Measurements from ENCODE around the gene MAML2.

MAML2 gene

DNA sequence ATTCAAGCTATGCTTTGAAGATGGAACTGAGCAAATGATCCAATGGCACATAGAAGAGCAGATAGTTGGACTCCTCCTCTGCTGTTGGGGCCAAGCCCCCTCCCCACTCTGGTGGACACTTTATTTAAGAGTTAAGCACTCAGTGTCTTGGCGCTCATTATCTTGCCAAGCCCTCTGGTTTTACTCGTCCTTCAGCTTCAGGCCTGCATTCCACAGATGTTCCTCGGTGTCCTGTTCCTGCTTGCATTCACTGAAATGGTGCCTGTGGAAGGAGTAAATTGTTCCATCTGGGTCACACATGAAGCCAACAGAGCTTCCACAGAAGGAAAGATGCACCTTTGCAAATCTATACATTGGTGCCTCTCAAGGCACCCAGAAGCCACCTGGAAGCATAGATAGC lies 26.1 kb downstream of the MAML2 start:
- no peak for DNase-seq

DNA sequence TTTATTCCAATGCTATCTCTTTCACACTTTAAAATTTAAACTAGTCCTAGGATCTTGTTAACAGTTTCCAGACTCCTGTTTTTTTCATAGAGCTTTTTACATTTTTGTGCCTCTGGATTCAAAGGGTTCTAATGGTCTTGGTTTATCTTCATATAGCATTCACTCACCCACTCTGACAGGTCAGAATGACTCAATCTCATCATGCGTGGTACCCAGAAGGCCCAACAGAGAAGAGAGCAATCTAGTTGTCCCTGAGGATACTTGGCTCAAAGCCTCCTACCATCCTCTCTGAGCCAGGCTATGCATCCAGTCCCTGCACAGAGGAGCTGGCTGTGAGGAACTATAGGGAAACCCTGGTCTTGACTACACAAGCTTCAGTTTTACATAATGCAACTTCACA lies 27.5 kb downstream of the MAML2 start:
- DNase-seq: no peak

DNA sequence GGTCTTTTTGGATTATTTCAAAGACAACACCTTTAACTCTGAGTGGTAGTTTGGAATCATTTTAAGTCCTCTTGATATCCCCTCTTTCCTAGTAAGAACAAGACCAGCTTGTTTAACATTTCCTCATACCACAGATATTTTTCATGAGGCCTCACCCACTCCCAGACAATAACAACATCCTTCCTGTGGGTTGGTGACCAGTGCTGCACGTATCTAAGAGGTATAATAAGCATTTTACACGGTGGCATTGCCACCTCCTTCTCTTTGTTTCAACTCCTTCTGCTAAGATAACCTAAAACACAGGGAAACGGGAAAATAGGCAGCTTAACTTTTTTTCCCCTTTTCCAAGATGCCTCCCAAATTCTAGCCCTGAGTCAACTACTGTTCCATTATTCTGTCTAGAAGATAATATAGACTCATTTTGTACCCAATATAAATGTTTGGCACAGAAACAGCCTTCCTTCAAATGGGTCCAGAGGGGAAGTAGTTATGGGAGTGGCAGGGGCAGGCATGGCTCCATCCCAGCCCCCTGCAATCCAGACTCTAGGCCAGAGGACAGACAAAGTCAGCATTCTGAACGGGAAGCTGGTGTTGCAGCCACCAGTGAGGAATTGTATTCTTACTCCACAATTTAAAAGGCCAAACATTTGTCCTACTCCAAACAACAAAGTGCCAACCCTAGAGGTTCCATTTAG lies 28.5 kb downstream of the MAML2 start:
- DNase-seq: no peak

GRCh38 chr11:96313163-96313562 lies 29.8 kb downstream of the MAML2 start:
- no peak for DNase-seq

GRCh38 chr11:96311120-96311568 lies 31.9 kb downstream of the MAML2 start:
- no peak for DNase-seq

DNA sequence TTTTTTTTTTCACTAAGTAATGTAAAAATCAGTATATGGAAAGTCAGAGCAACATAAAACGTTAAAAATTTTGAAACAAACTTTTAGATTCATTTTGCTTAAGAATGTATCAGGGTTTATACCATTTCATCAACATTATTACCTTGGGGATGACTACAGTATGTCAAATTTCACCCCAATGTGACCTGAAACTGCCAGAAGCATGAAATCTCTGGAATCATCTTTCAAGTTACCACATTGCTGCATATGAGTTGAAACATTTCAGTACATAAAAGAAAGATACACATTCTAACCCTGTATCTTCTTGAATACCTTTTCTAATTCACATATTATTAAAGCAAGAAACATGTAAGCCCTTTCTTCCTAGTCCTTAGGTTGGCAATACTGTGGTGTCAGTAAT lies 32.8 kb downstream of the MAML2 start:
- no peak for DNase-seq

GRCh38 chr11:96309643-96310017 lies 33.4 kb downstream of the MAML2 start:
- no peak for DNase-seq

DNA sequence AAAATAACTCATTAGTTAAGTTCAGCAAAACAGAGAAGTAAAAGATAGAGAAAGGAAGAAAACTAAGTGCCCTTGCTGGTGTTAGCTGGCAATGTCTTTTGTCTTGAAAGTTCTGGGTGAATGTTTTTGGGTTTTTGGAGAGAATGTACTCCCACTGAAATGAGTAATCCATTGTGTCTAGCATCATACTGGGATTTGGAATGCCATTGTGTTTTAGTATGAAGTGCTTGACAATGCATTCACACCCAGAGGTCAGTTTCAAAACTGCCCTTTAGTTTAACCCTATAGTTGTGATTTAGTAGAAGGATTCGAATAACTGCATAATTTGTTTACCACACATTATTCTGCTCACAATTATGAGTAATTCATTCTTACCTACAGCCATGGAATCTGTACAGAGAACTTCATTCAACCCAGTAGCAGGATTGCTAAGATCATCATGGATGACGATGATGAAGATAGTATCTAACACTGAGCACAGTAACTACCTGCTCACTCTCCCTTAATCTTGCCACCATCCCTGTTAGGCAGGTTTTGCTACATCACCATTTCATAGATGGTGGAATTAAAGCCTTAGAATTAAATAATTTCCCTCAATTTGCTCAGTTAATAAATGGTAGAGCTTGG lies 33.9 kb downstream of the MAML2 start:
- DNase-seq: no peak

- no peak for DNase-seq
Observed at GRCh38 chr11:96307776-96308140, 35.2 kb downstream of the MAML2 start.

DNA sequence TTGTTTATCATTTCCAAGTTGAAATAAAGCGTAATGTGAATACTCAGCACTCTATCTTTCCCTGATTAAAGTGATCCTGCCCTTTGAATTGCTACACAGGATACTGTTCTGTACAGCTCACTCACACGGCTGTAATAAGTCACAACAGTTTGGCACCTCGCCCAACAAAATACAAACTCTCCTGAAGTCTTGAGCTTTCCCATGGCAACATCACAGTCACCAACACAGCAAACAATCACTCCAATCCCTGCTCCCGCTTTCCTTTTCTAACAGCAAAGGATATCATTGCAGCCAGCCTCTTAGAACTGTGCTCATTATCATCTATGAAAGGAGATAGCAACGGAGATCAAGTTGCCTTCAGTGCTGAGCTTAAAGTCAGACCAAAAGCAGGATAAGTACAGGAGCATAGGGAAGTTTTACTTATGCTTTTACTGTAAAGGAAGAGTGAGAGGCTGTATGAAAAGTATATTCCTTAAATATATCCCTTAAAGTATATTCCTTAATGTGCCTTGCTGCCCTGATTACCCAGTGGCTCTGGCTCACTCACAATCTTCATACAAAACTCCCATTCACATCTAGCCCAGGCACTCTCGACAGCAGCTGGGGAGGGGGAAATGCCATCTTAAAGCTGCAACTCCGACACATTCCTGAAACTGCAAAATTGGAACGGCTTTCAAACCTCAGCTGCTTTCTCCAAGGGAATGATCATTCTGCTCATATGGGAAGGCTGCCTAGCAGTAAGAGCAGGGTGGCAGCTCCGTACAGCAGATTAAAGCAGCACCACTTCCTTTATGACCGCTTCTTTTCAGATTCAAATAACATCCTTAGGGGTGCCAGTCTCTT lies 35.8 kb downstream of the MAML2 start:
- DNase-seq: no peak

DNA sequence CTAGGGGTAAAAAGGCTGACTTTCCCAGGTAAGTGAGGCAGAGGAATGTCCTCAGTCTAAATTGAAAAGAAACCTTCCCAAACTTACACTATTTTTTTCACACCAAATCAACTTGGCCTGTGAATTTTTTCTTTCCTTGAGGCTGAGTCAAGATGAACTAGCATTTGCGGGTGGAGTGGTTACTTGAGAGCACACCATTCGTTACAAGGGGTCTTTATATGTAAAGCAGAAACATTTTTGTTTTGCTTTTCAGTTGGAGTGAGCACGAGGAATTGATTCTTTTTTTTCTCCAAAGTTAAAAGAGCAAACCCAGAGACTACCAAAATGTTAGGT lies 36.4 kb downstream of the MAML2 start:
- DNase-seq: no peak

- DNase-seq: no peak
Observed at GRCh38 chr11:96306071-96306470, 36.9 kb downstream of the MAML2 start.

DNA sequence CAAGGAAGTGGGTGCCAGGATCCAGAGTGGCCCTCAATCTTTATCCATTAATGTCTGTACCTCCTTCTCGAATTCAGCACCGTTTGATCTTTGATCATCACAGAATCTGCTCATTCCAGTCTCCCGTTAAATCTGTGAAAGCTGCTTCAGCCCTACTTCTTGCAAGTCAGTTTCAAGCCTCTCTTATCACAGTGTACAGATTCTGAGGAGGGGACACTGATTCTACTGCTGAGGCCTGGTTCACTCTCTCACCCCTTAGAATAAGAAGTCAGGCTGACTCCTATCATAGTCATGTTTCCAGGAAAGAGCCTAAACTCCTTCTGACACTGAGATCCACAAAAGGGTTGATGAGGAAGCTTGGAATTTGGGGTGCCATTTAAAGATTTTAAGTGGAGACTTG lies 39.0 kb downstream of the MAML2 start:
- no peak for DNase-seq

GRCh38 chr11:96303064-96303463 lies 39.9 kb downstream of the MAML2 start:
- no peak for DNase-seq

DNA sequence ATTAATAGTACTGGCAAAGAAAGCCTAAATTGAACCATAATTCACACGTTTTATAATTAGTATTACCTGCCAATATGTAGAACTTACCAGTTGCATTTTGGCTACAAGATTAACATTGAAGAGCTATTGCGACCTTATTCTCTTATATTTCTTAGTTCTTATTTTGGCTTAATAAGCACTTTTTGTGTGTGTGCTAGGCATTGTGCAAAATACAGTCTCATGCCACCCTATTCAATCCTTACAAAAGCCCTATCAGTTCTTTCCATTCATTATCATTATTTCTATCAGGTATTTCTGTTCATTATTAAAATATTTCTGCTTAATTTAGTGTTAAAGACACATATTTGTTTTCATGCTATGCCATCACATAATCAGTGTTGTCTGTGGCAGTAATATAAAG lies 41.2 kb downstream of the MAML2 start:
- no peak for DNase-seq

DNA sequence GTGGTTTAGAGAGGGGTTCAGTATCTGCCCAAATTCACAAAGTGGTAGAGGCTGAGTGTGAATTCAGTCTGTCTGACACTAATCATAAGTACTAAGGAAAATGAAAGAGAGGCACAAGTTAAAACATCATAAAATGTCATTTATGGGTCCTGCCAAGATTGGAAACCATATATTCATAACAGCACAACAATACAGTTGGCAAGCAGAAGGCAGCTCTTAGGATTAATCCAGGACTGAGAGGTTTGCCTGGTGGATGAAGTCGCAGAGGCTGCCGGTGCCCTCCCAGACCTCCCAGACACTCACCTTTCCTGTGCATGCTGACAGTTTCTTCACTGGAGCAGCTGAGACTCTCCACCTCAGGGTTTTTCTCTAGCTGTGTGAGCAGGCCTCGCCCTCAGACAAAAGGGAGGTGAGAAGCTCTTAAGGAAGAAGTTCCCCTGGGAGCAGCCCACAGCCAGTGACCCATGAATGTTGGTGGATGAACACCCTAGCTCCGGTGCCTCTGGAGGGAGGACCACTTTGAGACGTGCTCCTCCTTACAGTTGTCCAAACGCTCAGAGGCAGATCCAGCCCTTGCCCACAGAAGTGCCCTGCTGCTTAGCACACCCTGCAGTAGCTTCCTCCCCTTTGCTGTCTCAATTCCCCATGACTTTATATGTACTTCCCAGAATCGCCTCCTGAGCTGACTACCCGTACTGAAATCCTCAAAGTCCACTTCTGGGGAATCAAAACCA lies 43.7 kb downstream of the MAML2 start:
- no peak for DNase-seq

GRCh38 chr11:96295369-96295768 lies 47.6 kb downstream of the MAML2 start:
- DNase-seq: no peak

DNA sequence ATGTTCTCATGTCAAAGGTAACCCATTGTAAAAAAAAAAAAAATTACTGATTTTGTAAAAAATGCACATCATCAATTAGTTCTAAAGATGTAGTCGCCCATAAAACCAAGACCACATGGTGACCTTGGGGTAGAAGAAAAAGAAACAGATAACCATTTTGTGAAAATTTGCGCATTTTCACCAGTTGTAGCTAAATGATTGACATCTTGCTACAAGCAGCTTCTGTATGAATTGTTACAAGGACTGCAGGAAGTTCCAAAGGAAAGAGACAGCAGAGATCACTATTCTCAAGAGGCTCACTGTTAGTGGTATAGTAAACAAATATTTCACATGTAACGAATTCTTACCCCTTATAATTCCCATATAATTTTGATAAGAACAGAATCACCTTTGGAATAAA lies 48.7 kb downstream of the MAML2 start:
- no peak for DNase-seq

DNA sequence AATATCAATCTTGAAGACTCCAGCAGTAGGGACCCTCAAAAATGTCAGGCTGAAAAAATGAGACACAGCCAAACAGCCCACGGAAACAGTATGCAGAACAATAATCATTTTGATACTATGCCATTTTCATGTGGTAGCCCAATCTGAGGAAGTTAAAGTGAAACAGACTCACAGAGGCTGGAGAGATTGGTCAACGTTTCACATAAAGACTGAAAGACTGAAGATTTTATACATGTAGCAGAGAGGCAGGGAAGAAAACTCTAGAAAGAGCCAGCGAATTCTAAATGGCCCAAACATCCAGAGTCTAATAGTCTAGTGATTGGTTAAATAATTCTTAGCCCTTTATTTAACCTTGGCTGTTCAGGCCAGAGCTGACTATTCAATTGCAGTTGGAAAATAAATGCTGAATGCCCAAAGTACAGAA lies 49.4 kb downstream of the MAML2 start:
- no peak for DNase-seq

DNA sequence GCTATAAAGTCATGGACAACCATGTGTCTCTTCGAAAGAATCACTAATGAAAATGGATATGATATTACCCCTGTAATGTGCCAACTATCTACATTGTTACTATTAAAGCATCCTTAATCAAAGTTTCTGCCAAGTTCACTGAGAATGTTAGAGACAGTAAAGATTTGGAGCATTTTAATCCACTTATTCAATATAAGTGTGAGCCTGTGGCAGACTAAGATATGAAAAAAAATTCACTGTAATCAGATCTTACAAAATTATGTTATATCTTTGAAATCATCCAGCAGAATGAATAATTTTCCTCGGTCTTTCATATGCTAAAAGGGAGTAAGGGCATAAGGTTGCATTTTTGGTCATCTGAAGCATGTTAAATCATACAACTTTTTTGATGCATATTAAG lies 49.9 kb downstream of the MAML2 start:
- DNase-seq: no peak

DNA sequence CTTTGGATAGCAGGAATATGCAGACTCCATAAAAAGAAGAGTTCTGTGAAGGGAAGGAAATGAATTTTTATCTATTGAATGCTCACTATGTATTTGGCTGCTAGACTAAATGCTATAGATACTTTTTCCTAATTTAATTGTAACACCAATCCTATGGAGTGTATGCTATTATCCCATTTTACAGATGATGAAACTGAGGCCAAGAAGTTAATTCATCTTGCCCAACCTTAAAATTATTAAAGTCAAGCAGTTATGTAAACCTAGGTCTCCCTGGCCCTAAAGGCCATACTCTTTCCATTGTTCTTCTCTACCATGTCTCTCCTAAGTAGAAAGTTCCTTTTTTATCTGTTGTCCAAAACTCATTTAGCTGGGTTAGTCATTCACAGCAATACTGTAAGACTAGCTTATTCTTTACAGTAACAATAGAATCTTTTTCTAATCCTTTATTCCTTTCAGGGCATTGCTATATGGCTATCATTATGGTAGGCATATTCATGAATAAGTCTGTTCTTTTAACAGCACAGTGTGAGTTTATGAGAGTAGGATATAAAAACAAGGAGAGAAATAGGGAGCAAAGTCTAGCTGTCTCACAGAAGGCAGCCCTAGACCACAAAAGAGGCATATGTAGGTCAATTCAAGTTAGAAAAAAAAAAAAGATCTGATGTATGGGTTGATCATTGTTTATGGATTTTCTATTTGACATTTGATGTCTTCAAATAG lies 50.5 kb downstream of the MAML2 start:
- no peak for DNase-seq

- DNase-seq: no peak
Observed at GRCh38 chr11:96290631-96291030, 52.4 kb downstream of the MAML2 start.

GRCh38 chr11:96290031-96290430 lies 53.0 kb downstream of the MAML2 start:
- DNase-seq: no peak

All from effector CD8-positive, alpha-beta T cell (primary cell).